ENCODE measurements around the gene GDF11. TPM values are rescaled to one million over a fixed set of nuclear protein-coding genes. Genes with fewer than 3 reads are reported as not detected.

GDF11 gene
- total RNA-seq, 1 experiment from 2014 or later, result 31.8 TPM

DNA sequence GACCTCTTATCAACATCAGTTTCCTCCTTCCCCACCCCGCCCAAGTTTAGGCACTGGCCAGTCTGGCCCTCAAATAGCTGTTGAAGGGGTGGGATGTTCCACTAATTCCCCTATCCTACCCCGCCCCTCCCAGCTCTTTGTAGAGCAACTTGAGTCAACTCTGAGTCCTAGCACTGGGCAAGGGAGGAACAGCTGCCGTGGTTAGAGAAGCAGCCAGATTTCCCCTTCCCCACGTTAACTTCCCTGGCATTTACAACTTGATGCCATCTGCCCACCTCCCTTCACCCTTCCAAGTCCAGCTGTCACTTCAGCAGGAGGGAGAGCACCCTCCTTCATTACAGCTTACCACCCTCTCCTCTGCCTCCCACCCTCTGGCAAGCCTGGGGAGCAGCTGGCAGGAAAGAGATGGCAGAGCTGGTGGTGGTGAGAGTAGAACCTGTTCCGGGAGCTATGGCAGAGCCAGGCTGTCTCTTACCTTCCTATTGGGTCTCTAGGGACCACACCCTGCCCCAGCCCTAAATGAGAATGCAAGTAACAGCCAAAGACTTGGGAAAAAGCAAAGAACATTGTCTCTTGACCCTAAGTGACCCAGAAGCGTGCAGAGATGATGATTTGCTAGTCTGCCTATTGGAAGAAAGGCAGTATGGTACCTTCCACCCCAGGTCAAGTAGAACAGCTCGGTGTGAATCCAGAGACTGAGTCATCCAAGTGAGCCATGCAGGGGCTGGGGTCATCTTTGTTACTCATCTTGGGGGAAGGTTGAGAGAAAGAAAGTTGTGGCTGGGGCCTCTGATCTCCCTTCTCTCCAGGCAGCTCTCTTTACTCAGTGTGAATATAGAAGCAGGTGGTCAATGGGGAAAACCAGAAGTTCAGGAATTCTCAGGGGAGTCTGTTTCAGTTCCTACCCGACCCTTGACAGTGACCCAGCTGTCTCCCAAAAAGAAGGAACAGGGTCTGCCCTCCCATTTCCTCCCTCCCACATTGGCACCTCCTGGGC lies 25.6 kb upstream of the GDF11 start:
- peaks cover 12% of the 10 kb centered on the region for H3K27me3 Mint-ChIP-seq (ENCODE audit: low read depth)
- Histone ChIP-seq H3K79me2 (ENCODE audit: insufficient read depth, low read length) (no peaks in the 10 kb centered on the region), H2BK120ac (ENCODE audit: low read depth, low read length, poor library complexity, severe bottlenecking) (no peak overlapping the region), H2BK20ac (ENCODE audit: low read depth, low read length, poor library complexity, severe bottlenecking) (no peak overlapping the region), H3K4me2 (ENCODE audit: insufficient read depth, insufficient read length, low read length) (peak overlapping the region; percentile 71), H4K5ac (ENCODE audit: insufficient read length, low read depth, low read length) (no peak overlapping the region), H3K9ac (ENCODE audit: extremely low read depth, insufficient read length, low read length) (peak overlapping the region; percentile 61), H2BK15ac (ENCODE audit: low read depth, low read length) (no peak overlapping the region), H4K20me1 (ENCODE audit: control insufficient read depth, insufficient read depth, insufficient read length) (no peaks in the 10 kb centered on the region), H2BK5ac (ENCODE audit: insufficient read length, low read length) (no peak overlapping the region), H3K56ac (ENCODE audit: insufficient read length, low read depth, low read length) (no peak overlapping the region), H3K27ac (ENCODE audit: insufficient read length, low read depth, low read length) (no peak overlapping the region), H3K27me3 (ENCODE audit: insufficient read depth, low read length) (no peaks in the 10 kb centered on the region; the same call in 1 of the 2 replicates), H2AFZ (ENCODE audit: low read length) (no peak overlapping the region), H4K91ac (ENCODE audit: insufficient read length, low read depth, low read length) (no peak overlapping the region), H4K8ac (replicated peaks; ENCODE audit: insufficient read length, low read depth, low read length) (no peak overlapping the region), H3K18ac (ENCODE audit: insufficient read length, low read depth, low read length) (no peak overlapping the region), H3K4ac (ENCODE audit: low read depth, low read length) (no peak overlapping the region), H3K4me1 (ENCODE audit: insufficient read depth, low read length) (peaks cover 13% of the 10 kb centered on the region; the same call in 1 of the 2 replicates), H2BK12ac (ENCODE audit: insufficient read length, low read depth, low read length) (no peak overlapping the region), H3K23me2 (ENCODE audit: insufficient read length, low read depth, low read length, poor library complexity, severe bottlenecking) (peaks cover 9% of the 10 kb centered on the region), H3T11ph (ENCODE audit: low read length) (no peak overlapping the region), H3K23ac (ENCODE audit: insufficient read length, low read depth, low read length) (no peak overlapping the region), H3K9me3 (ENCODE audit: control insufficient read depth, low read depth, low read length) (no peaks in the 10 kb centered on the region), H3K14ac (ENCODE audit: insufficient read depth, low read length) (no peak overlapping the region), H2AK5ac (ENCODE audit: insufficient read length, low read length) (no peak overlapping the region), H3K79me1 (ENCODE audit: insufficient read depth, low read depth, low read length, poor library complexity, severe bottlenecking) (no peaks in the 10 kb centered on the region)
- H3K36me3 Mint-ChIP-seq (ENCODE audit: insufficient read depth in 1 of 3, low read depth in 3 of 3), result peaks cover 0 to 8% (median 0%) of the 10 kb centered on the region in 3 experiments; a peak in 3 of 7 replicates
- DNase-seq, result no peak
- peaks cover 0 to 3% of the 10 kb centered on the region in 2 experiments; a peak in 3 of 5 replicates for H3K9me3 Mint-ChIP-seq
- H3K4me1 Mint-ChIP-seq, result peaks cover 38 to 41% of the 10 kb centered on the region in 2 experiments
- no CpG with 5 or more reads among the region's 8 CpGs for WGBS (ENCODE audit: extremely low coverage, insufficient read length, low lambda C conversion rate)
- peak overlapping the region; percentile 90 to 91 for H3K4me3 Mint-ChIP-seq
- TF ChIP-seq, protein P1, sequence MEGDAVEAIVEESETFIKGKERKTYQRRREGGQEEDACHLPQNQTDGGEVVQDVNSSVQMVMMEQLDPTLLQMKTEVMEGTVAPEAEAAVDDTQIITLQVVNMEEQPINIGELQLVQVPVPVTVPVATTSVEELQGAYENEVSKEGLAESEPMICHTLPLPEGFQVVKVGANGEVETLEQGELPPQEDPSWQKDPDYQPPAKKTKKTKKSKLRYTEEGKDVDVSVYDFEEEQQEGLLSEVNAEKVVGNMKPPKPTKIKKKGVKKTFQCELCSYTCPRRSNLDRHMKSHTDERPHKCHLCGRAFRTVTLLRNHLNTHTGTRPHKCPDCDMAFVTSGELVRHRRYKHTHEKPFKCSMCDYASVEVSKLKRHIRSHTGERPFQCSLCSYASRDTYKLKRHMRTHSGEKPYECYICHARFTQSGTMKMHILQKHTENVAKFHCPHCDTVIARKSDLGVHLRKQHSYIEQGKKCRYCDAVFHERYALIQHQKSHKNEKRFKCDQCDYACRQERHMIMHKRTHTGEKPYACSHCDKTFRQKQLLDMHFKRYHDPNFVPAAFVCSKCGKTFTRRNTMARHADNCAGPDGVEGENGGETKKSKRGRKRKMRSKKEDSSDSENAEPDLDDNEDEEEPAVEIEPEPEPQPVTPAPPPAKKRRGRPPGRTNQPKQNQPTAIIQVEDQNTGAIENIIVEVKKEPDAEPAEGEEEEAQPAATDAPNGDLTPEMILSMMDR (conservative IDR thresholded peaks at IDR 0.05), result no peak
- H3K27ac Mint-ChIP-seq, result peak overlapping the region; percentile 46 to 99 (median 96); a peak in 6 of 7 replicates
